Activated T-cell treated with anti-CD3 and anti-CD28 coated beads for 1 hour (primary cell): ENCODE data around the gene SPACDR.
"Not testable (repeated sequence)": the region's sequence is repeated elsewhere in the genome, so short reads cannot be mapped to it uniquely, and the experiment has no call there.

Source experiments
- DNase-seq: peaks from one replicate; pipeline ENCODE4 v3.0.0-alpha.2; 2020; ENCODE audit warnings: low read depth

SPACDR gene

GRCh38 chr7:100464210-100464660 is at the start of gene SPACDR:
TSS of gene SPACDR (minus strand) at chr7:100464260. CDS start at chr7:100464025, 235 bp downstream.
- DNase-seq: no peak

DNA sequence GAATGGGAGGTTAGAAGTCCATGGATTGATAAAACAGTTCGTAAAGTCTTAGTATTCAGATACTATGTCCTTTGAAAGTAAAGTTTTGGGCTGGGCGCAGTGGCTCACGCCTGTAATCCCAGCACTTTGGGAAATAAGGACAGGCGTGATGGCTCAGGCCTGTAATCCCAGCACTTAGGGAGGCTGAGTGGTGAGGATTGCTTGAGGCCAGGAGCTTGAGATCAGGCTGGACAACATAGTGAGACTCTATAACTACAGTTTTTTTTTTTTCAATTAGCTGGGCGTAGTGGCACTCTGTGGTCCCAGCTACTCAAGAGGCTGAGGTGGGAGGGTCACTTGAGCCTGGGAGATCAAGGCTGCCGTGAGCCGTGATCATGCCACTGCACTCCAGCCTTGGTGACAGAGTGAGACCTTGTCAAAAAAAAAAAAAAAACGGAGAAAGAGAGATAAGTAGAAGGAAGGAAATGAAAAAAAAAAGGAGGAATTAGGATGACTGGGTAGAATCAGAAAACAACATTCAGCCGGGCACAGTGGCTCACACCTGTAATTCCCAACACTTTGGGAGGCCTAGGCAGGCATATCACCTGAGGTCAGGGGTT is 49.3 kb upstream of the SPACDR start:
- no peak for DNase-seq

GRCh38 chr7:100510437-100511239 is 46.6 kb upstream of the SPACDR start:
- DNase-seq: no peak

DNA sequence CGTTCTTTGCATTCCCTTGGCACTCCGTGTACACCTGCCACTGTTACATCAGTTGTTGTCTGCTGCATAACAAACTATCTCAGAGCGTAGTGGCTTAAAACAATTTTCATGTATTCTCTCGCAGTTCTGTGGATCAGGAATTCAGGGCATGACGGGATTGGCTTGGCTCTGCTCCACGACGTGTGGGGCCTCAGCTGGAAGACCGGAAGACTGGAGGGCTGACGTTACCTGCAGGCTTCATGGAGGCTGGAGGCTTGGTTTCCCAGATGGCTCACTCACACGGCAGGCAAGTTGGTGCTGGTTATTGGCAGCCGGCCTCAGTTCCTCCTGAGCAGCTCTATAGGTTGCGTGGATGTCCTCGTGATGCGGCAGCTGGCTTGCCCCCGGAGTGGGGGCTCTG is 45.2 kb upstream of the SPACDR start:
- no peak for DNase-seq

GRCh38 chr7:100506356-100506923 is 42.4 kb upstream of the SPACDR start:
- DNase-seq: no peak

GRCh38 chr7:100504887-100505611 is 41.0 kb upstream of the SPACDR start:
- no peak for DNase-seq

DNA sequence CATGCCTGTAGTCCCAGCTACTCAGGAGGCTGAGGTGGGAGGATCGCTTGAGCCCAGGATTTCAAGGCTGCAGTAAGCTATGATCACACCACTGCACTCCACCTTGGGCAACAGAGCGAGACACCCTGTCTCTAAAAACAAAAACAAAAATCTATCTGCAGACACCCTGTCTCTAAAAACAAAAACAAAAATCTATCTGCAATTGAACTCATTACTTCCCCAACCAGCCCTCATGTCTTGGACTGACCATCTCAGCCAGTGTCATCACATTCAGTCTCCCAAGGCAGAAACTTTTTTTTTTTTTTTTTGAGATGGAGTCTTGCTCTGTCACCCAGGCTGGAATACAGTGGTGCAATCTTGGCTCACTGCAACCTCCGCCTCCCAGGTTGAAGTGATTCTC is 40.0 kb upstream of the SPACDR start:
- not testable (repeated sequence) for DNase-seq

DNA sequence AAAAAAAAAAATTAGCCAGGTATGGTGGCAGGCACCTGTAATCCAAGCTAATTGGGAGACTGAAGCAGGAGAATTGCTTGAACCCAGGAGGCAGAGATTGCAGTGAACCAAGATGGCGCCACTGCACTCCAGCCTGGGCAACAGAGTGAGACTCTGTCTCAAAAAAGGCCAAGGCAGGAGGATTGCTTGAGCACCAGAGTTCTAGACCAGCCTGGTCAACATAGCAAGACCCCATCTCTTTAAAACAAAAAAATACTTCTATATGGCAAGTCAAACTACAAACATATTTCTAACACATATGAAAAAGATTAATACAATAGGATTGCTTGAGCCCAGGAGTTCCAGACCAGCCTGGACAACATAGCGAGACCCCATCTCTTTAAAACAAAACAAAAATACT is 36.7 kb upstream of the SPACDR start:
- not testable (repeated sequence) for DNase-seq

- DNase-seq: no peak
These were observed 32.4 kb upstream of the SPACDR start for GRCh38 chr7:100496509-100496908.

GRCh38 chr7:100493476-100494264 is 29.6 kb upstream of the SPACDR start:
- peak; percentile 54 for DNase-seq

- DNase-seq: no peak
These were observed 28.8 kb upstream of the SPACDR start for GRCh38 chr7:100492738-100493475.

DNA sequence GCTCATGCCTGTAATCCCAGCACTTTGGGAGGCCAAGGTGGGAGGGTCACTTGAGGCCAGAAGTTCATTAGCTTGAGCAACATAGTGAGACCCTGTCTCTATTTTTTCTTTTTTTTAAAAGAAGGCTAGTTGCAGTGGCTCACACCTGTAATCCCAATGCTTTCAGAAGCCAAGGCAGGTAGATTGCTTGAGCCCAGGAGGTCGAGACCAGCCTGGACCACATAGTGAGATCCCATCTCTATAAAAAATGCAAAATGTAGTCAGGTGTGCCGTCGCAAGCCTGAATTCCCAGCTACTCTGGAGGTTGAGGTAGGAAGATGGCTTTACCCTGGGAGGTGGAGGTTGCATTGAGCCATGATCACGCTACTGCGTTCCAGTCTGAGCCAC is 27.1 kb upstream of the SPACDR start:
- no peak for DNase-seq

- no peak for DNase-seq
These were observed 26.6 kb upstream of the SPACDR start for GRCh38 chr7:100490483-100491191.

DNA sequence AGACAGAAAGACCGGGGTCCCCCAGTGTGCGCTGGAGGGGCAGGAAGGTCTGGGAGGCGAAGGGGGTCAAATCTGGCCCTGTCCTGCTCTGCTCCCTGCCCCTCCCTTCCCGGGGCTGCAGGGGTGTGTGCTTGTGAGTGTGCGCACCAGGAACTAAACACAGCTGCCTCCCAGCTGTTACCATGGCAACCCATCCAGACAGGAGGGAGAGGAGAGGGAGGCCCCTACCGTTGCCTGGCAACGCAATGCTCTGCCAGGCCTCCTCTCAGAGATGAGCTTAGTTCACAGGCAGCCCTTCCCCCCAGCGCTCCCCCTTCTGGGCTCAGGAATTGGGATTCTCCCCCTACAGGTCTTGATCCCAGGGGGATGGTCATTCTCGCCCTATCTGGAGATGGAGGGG is 25.8 kb upstream of the SPACDR start:
- DNase-seq: no peak

DNA sequence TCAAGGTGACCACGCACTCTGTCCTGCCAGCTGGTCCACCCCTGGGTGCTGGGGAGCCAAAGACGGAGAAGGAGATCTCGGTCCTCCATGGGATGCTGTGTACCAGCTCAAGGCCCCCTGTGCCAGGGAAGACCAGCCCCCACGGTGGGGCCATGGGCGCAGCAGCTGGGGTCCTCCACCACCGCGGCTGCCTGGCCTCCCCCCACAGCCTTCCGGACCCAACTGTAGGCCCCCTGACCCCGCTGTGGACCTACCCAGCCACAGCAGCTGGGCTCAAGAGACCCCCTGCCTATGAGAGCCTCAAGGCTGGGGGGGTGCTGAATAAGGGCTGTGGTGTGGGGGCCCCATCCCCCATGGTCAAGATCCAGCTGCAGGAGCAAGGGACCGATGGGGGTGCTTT is 25.1 kb upstream of the SPACDR start:
- no peak for DNase-seq

DNA sequence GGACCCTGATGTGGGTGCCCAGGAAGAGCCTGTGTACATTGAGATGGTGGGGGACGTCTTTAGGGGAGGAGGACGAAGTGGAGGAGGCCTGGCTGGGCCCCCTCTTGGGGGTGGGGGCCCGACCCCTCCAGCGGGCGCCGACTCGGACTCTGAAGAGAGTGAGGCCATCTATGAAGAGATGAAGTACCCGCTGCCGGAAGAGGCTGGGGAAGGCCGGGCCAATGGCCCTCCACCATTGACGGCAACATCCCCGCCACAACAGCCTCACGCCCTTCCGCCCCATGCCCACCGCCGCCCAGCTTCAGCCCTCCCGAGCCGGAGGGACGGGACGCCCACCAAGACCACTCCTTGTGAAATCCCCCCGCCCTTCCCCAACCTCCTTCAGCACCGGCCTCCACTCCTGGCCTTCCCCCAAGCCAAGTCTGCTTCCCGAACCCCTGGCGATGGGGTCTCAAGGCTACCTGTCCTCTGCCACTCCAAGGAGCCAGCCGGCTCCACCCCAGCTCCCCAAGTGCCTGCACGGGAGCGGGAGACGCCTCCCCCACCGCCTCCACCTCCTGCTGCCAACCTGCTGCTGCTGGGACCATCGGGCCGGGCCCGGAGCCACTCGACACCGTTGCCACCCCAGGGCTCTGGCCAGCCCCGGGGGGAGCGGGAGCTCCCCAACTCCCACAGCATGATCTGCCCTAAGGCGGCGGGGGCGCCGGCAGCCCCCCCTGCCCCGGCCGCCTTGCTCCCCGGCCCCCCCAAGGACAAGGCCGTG is 24.5 kb upstream of the SPACDR start:
- DNase-seq: no peak

- no peak for DNase-seq
These were observed 22.8 kb upstream of the SPACDR start for GRCh38 chr7:100486753-100487446.

DNA sequence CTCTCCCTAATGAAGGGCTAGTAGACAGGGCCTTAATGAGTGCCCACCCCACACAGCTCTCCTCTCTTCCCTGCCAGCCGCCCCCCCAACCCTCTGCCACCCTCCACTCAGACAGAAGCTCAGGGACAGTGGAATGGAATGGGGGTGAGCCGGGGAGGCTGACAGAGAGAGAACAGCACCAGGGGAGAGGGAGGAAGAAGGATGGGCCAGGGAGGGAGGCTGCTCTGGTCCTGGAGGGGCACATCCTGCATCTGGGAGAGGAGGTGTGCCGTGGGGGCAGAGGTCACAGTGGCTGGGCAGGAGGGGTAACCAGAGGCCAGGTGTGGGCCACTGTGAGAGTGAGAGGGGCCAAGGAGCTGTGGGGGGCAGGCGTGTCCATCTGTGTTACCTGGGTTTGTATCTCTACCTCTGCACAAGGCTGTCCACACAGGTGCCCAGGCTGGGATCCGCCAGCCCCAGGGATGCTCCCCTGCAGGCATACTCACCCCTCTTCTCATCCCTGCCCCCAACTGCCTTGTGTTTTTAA is 22.1 kb upstream of the SPACDR start:
- no peak for DNase-seq

DNA sequence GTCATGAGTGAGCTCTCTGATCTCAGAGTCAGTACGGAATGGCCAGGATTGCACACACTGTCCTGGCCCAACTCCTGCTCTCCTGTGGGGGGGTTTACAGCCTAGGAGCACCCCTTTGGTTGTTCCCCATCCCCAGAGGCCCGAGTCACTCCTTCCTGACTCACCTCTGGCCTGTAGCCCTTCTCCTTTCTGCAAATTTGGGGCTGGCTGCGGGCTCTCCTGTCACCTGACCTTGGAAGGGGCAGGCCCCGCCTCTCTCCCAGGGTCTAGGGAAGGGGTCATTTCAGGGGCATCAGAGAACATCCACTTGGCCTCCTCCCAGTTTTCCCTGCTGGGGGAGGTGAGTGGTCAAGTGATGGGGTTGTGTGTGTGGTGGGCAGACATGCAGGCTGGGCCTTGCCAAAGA is 21.4 kb upstream of the SPACDR start:
- no peak for DNase-seq
